ES-I3 (cell line): ENCODE data around the gene ATP8B4.

ENCODE experiments used
- H3K36me3 ChIP-seq: 2 replicates; pipeline ENCODE4 v1.6.1; 2013; ENCODE audit warnings: mild to moderate bottlenecking, low read length, control low read depth, moderate library complexity; ENCODE audit not compliant: insufficient read depth
- H3K4me1 ChIP-seq: 2 replicates; pipeline ENCODE4 v1.6.1; 2013; ENCODE audit warnings: mild to moderate bottlenecking, control low read depth, low read length; ENCODE audit not compliant: insufficient read depth
- H3K9ac ChIP-seq: 2 replicates; pipeline ENCODE4 v1.6.1; 2013; ENCODE audit warnings: low read depth, mild to moderate bottlenecking, low read length, moderate library complexity
- H3K9me3 ChIP-seq: 2 replicates; pipeline ENCODE4 v1.6.1; 2013; ENCODE audit warnings: mild to moderate bottlenecking, low read length, moderate library complexity; ENCODE audit not compliant: control insufficient read depth, insufficient read depth

The ATP8B4 gene

GRCh38 chr15:49898575-49899283 is 220.3 kb downstream of the ATP8B4 start:
- Histone ChIP-seq H3K9ac (no peak overlapping the region), H3K9me3 (no peaks in the 10 kb centered on the region), H3K4me1 (peaks cover 13% of the 10 kb centered on the region; the same call in 1 of the 2 replicates), H3K36me3 (no peaks in the 10 kb centered on the region)

DNA sequence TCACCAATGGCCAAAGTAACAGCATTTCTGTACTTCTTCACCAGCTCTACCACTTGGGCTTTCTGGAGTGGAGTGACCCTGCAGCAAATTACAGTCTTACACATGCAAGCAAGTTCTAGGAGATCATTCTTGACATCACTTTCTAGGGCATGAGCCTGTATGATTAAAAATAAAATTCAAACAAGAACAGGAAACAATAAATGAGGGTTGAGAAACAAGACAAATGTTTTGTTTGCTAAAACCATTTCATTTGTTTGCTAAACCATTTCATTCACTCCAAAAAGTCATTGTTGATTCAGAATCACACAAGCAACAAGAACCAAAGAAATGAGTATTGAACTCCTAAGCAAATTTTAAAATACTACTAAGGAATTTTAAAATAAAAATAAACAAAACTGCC is 220.9 kb downstream of the ATP8B4 start:
- Histone ChIP-seq H3K9me3 (no peaks in the 10 kb centered on the region), H3K36me3 (no peaks in the 10 kb centered on the region), H3K9ac (no peak overlapping the region), H3K4me1 (peaks cover 13% of the 10 kb centered on the region; the same call in 1 of the 2 replicates)

GRCh38 chr15:49895347-49896223 is 223.4 kb downstream of the ATP8B4 start:
- H3K9ac ChIP-seq, result no peak overlapping the region
- no peaks in the 10 kb centered on the region for H3K36me3 ChIP-seq
- peaks cover 13% of the 10 kb centered on the region; the same call in 1 of the 2 replicates for H3K4me1 ChIP-seq
- no peaks in the 10 kb centered on the region for H3K9me3 ChIP-seq

- Histone ChIP-seq H3K36me3 (no peaks in the 10 kb centered on the region), H3K4me1 (peaks cover 10% of the 10 kb centered on the region; the same call in 1 of the 2 replicates), H3K9ac (no peak overlapping the region), H3K9me3 (no peaks in the 10 kb centered on the region)
Observed at GRCh38 chr15:49890689-49891088, 228.3 kb downstream of the ATP8B4 start.

DNA sequence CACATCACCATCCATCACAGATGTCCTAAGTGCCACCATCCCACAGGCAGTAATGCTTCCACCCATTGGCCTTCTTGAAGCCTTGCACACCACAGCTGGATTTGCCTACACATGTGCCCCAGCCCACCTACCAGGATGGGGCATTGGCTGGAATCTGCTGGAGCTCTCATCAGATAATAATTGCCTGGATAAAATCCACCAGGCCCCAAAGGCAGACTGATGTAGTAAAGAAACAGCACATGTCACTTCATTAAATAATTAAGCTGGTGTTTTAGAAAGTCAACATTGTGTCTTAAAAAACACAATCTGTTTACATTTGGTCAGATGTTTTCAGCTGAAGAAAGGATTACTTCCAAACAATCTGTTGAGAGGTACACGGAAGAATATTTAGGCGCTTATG is 229.5 kb downstream of the ATP8B4 start:
- Histone ChIP-seq H3K36me3 (no peaks in the 10 kb centered on the region), H3K4me1 (no peaks in the 10 kb centered on the region), H3K9ac (no peak overlapping the region), H3K9me3 (no peaks in the 10 kb centered on the region)

DNA sequence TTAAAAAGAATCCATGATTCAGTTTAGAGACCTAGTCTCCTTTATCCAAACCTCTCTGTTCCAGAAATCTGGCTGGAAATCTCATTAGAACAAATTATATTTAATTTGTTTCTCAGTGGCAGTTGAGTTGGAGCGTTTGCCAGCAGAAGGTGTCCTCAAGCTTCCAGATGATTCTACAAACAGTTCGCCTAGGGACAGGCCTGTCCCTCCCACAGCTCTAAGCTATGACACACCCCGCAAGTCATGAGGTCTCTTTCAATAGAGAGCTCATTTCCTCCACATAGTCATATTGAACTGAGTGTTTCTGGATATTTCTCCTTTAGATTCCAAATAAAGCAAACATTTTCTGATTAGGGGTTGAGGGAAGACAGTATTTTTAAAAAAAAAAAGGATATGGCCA is 230.3 kb downstream of the ATP8B4 start:
- no peaks in the 10 kb centered on the region for H3K36me3 ChIP-seq
- no peaks in the 10 kb centered on the region for H3K9me3 ChIP-seq
- H3K4me1 ChIP-seq, result no peaks in the 10 kb centered on the region
- H3K9ac ChIP-seq, result no peak overlapping the region

GRCh38 chr15:49888323-49888693 is 230.7 kb downstream of the ATP8B4 start:
- no peak overlapping the region for H3K9ac ChIP-seq
- no peaks in the 10 kb centered on the region for H3K36me3 ChIP-seq
- no peaks in the 10 kb centered on the region for H3K9me3 ChIP-seq
- no peaks in the 10 kb centered on the region for H3K4me1 ChIP-seq

DNA sequence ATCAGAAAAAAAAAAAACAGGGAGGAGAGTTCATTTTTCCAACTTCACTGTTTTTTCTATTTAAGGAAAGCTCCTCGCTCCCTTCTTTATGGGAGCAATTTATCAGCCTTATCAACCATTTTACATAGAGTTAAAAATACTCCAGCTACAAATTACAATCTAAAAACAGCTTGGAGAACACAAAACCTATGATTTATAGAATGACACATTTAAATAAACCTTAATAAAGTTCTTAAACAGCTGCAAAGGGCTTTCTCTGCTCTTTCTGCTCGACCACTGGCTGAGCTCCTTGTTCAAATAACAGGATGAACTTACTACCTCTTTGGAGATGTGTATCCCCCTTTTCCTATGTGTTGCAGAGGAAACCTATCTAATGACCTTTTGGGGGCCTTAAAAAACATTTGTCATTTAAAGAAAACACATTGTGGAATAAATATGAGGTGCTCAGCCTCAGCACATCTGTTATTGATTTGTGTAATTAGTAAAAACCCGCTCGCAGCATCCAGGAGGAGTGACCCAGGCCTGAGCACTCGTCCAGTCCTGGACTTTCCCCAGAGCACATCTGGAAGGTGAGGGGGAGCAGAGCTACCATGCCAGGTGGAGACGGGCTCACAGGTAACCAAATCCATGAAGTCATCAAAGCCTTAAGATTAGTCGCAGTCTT is 231.2 kb downstream of the ATP8B4 start:
- Histone ChIP-seq H3K36me3 (no peaks in the 10 kb centered on the region), H3K9ac (no peak overlapping the region), H3K4me1 (no peaks in the 10 kb centered on the region), H3K9me3 (no peaks in the 10 kb centered on the region)

- Histone ChIP-seq H3K9ac (no peak overlapping the region), H3K4me1 (no peaks in the 10 kb centered on the region), H3K9me3 (no peaks in the 10 kb centered on the region), H3K36me3 (no peaks in the 10 kb centered on the region)
Observed at GRCh38 chr15:49883121-49883520, 235.9 kb downstream of the ATP8B4 start.

GRCh38 chr15:49881866-49882265 is 237.2 kb downstream of the ATP8B4 start:
- Histone ChIP-seq H3K4me1 (no peaks in the 10 kb centered on the region), H3K36me3 (no peaks in the 10 kb centered on the region), H3K9me3 (no peaks in the 10 kb centered on the region), H3K9ac (no peak overlapping the region)

DNA sequence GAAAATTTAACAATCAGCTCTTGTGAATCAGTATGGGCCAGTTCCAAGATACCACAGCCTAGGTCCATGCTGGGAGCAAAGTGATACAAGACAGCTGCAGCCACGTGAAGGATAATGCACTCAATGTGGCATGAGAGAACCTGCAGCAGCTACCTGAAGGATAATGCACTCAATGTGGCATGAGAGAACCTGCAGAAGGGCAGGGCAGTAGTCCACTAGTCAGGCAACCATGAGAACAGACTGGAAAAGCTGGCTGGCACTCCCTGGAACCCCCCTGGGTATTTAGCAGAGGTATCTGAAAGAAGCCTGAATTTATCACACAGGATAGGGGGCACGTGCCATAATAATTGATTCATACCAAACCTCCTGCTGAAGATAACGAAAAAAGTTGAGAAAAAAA is 237.6 kb downstream of the ATP8B4 start:
- H3K9me3 ChIP-seq, result no peaks in the 10 kb centered on the region
- no peaks in the 10 kb centered on the region for H3K4me1 ChIP-seq
- no peak overlapping the region for H3K9ac ChIP-seq
- no peaks in the 10 kb centered on the region for H3K36me3 ChIP-seq

DNA sequence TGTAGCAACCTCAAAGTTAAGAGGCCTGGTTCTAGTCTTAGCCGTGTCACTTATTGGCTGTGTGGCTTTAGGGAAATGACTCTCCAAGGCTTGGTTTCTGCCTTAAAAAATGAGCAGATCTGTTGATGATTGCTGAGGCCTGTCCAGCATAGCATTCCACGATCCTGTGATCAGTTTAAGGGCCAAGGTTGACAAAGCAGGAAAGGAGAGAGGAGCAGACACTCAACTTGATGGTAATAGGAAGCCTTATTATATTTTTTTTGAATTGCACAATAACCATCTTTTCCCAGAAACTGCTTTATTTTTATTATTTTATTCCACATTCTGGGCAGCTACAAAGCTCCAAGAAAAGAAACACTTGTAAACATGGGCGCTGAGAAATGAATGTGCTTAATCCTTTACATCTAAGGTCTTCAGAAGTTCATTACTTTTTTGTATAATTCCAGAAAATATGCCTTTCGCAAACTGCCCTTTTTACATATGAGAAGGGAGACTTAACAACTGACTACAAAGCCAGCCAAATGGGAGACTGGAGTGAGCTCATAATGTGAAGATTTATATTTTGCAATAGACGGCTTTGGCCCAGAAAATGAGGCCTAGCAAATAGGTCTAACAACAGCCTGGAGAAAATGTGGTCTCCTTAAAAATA is 241.0 kb downstream of the ATP8B4 start:
- Histone ChIP-seq H3K36me3 (no peaks in the 10 kb centered on the region), H3K4me1 (no peaks in the 10 kb centered on the region), H3K9me3 (no peaks in the 10 kb centered on the region), H3K9ac (no peak overlapping the region)

DNA sequence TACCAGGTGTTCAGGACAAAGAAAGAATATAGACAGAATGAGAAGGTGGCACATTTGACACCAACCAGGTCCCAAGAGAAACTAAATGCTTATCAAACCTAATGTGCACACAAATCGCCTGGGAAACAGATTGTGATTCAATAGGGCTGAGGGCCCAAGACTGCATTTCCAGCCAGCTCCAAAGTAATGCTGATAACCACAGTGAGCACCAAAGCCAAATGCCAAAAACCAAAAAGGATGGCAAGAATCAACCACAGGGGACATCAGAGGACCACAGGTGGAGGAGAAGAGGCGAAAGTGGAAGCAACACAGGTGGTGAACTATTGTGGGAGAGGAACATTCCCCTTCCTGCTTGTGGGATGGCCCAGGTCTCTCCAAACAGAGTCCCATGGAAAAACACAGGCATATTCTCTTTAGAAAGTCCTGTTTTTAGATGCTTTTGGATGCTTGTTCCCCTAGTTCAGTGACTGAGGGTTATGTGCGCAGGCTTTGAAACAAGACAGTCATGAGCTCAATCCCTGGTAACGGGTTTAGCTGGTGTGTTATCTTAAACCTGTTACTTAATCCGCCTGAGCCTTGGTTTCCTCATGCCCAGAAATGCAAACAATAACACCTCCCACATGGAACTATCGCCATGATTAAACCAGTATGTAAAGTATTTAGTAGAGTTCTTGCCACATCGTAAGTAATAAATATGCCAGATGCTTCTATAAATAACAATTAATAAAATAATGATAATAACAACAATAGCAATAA is 241.7 kb downstream of the ATP8B4 start:
- Histone ChIP-seq H3K4me1 (no peaks in the 10 kb centered on the region), H3K36me3 (no peaks in the 10 kb centered on the region), H3K9ac (no peak overlapping the region), H3K9me3 (no peaks in the 10 kb centered on the region)
